OCI-LY7 (cell line): Measurements from ENCODE around the gene LSS. TPM values are rescaled to one million over a fixed set of nuclear protein-coding genes. Genes with fewer than 3 reads are reported as not detected.
A peak's percentile ranks its signal among the peaks of the same experiment; 100 is the strongest.

Experiments used
- BruUV-seq: library from RNA; stranded (reverse); fragments of 400-500 nt; replicated peaks from 2 replicates; lab custom pipeline; 2021; lab: Mats Ljungman, UMichigan
- CTCF ChIA-PET: fragments of 300-600 bp; sonication (Branson Sonifier 250); formaldehyde crosslinking; loops from one replicate; lab custom pipeline; 2022; ENCODE audit warnings: antibody characterized with exemption; ENCODE audit not compliant: unreplicated experiment; lab: Charles Lee
- POLR2A ChIA-PET: fragments of 300-600 bp; sonication (Branson Sonifier 250); formaldehyde crosslinking; loops from one replicate; lab custom pipeline; 2022; ENCODE audit warnings: antibody characterized with exemption; lab: Charles Lee
- DNase-seq: peaks from one replicate; pipeline ENCODE4 v3.0.0-alpha.2; 2015; ENCODE audit warnings: low spot score
- H2AFZ ChIP-seq: fragments of 200-600 bp; sonication (generic), shearing (Covaris generic); 2 replicates; pipeline ENCODE4 v1.6.1; 2014; ENCODE audit warnings: mild to moderate bottlenecking, antibody characterized with exemption, low read length, moderate library complexity
- H3K27ac ChIP-seq: fragments of 200-600 bp; sonication (generic); 2 replicates; pipeline ENCODE4 v1.5.1; 2014; ENCODE audit warnings: mixed run types, low read depth, mild to moderate bottlenecking, moderate library complexity, low read length, inconsistent platforms; ENCODE audit not compliant: poor library complexity, severe bottlenecking
- H3K36me3 ChIP-seq: fragments of 200-600 bp; sonication (generic); 2 replicates; pipeline ENCODE4 v1.6.1; 2014; ENCODE audit warnings: mild to moderate bottlenecking, antibody characterized with exemption, low read length, moderate library complexity, mixed read lengths; ENCODE audit not compliant: insufficient read depth
- H3K4me1 ChIP-seq: fragments of 200-600 bp; sonication (generic); 2 replicates; pipeline ENCODE4 v1.5.1; 2014; ENCODE audit warnings: mild to moderate bottlenecking, low read length; ENCODE audit not compliant: insufficient read depth, poor library complexity, severe bottlenecking
- H3K4me2 ChIP-seq: fragments of 200-600 bp; sonication (generic); 2 replicates; pipeline ENCODE4 v1.6.1; 2014; ENCODE audit warnings: mild to moderate bottlenecking, low read length
- H3K4me3 ChIP-seq: fragments of 200-600 bp; sonication (generic); 2 replicates; pipeline ENCODE4 v1.5.1; 2014; ENCODE audit warnings: mild to moderate bottlenecking, low read depth, low read length; ENCODE audit not compliant: poor library complexity, severe bottlenecking
- H3K79me2 ChIP-seq: fragments of 200-600 bp; sonication (generic); 2 replicates; pipeline ENCODE4 v1.6.1; 2016; ENCODE audit warnings: low read depth, mild to moderate bottlenecking, low read length, moderate library complexity, mixed read lengths; ENCODE audit not compliant: insufficient read depth
- H3K9me2 ChIP-seq: fragments of 200-600 bp; sonication (generic); 2 replicates; pipeline ENCODE4 v1.6.1; 2016; ENCODE audit warnings: mild to moderate bottlenecking, low read length, mixed read lengths; ENCODE audit not compliant: insufficient read depth
- H3K9me3 ChIP-seq: fragments of 200-600 bp; sonication (generic); 2 replicates; pipeline ENCODE4 v1.6.1; 2014; ENCODE audit warnings: mild to moderate bottlenecking, mixed run types, low read length, mixed read lengths
- H4K20me1 ChIP-seq: fragments of 200-600 bp; sonication (generic); 2 replicates; pipeline ENCODE4 v1.6.1; 2014; ENCODE audit warnings: mild to moderate bottlenecking, antibody characterized with exemption, low read length, moderate library complexity, mixed read lengths; ENCODE audit not compliant: insufficient read depth
- EZH2phosphoT487 ChIP-seq: fragments of 200-600 bp; sonication (generic); IDR thresholded peaks from 2 replicates; pipeline ENCODE4 v1.6.1; 2018; ENCODE audit warnings: low read depth, borderline replicate concordance, mild to moderate bottlenecking, mixed run types, antibody characterized with exemption, low read length, moderate library complexity, mixed read lengths
- intact Hi-C: fragments of 100-400 bp; cut with micrococcal nuclease; formaldehyde crosslinking; loops from one replicate; pipeline ENCODE4 v1.10.0; 2022; ENCODE audit not compliant: unreplicated experiment
- total RNA-seq, 2 experiments: library from RNA; depleted of rRNA in 1 of 2; stranded (reverse); fragments of >200 nt in 1 of 2; shearing (Covaris generic) in 1 of 2; gene quantifications; 2 replicates each; pipeline ENCODE4 v1.2.3, GENCODE V29; 2014 to 2022
- TF ChIP-seq, protein P1 (sequence below): fragments of 200-600 bp; sonication (generic); conservative IDR thresholded peaks from 2 replicates; pipeline ENCODE4 v1.5.1; 2014; ENCODE audit warnings: mild to moderate bottlenecking, antibody characterized with exemption, low read length, moderate library complexity, mixed read lengths

The LSS gene
- total RNA-seq, 2 experiments from 2014 or later, result 45.4 to 137 TPM

- Histone ChIP-seq H3K9me2 (no peaks in the 10 kb centered on the region), H3K79me2 (peaks cover 35% of the 10 kb centered on the region; the same call in 1 of the 2 replicates), H3K4me3 (peak overlapping the region; percentile 79), H2AFZ (no peak overlapping the region), H3K36me3 (peaks cover 48% of the 10 kb centered on the region), H3K9me3 (no peaks in the 10 kb centered on the region), H4K20me1 (0 out of 2 replicates have a peak, but pooled peaks cover 11% of the 10 kb centered on the region), H3K4me1 (peaks cover 29% of the 10 kb centered on the region), H3K27ac (no peak overlapping the region), H3K4me2 (peak overlapping the region; percentile 80)
- intact Hi-C loops, result loop anchor here (2.0 to 5.0 kb wide), 2 partner anchors 57 to 93 kb away; partner anchors contain the start of genes C21orf58, MCM3AP and YBEY
- DNase-seq, result no peak
- POLR2A ChIA-PET, result interaction anchor here (0.6 to 0.7 kb wide), 2 partner anchors 52 to 705 kb away, joined by 3 to 10 read pairs; no protein-coding TSS in a partner anchor
- CTCF ChIA-PET, result no interaction called here
- TF ChIP-seq, protein P1, sequence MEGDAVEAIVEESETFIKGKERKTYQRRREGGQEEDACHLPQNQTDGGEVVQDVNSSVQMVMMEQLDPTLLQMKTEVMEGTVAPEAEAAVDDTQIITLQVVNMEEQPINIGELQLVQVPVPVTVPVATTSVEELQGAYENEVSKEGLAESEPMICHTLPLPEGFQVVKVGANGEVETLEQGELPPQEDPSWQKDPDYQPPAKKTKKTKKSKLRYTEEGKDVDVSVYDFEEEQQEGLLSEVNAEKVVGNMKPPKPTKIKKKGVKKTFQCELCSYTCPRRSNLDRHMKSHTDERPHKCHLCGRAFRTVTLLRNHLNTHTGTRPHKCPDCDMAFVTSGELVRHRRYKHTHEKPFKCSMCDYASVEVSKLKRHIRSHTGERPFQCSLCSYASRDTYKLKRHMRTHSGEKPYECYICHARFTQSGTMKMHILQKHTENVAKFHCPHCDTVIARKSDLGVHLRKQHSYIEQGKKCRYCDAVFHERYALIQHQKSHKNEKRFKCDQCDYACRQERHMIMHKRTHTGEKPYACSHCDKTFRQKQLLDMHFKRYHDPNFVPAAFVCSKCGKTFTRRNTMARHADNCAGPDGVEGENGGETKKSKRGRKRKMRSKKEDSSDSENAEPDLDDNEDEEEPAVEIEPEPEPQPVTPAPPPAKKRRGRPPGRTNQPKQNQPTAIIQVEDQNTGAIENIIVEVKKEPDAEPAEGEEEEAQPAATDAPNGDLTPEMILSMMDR, result no peak
- TF ChIP-seq EZH2phosphoT487, result no peak
- no TSS peak for BruUV-seq
Observed at GRCh38 chr21:46229923-46230260, 1.3 kb upstream of the LSS start.

DNA sequence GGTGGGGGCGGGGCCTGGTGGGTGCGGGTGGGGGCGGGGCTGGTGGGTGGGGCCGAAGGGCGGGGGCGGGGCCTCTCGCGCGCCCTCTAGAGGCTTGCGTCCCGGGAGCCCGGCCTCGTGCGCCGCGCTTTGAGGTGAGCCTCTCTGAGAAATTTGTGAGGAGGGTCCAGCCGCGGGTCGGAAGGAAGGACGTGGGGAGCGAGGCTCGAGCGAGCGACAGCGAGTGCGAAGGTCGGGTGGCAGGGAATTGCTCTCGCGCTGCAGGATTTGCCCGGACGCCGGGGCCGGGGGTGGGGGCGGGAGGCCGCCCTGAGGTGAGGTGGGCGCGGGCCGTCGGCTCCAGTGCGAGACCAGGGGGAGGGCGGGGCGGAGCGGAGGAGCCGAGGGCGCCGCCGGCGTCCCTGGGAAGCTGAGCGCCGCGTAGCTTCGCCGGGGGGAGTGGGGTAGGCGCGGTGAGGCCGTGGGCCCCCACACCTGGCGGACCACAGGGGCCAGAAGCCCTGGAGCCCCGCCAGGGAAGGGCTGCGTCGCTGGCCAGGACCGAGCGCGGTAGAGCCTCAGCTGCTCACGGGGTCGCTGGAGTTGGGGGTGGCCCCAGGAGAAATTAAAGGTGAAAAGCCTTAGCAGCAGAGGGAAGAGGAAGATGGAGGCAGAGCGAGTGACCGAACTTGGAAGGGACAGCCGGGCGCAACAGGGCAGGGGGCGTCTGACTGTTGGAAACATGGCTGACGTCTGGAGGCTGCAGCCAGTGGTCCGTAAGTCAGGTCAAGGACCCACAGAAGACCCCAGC, 754 bp upstream of the LSS start:
- H3K4me1 ChIP-seq, result peaks cover 29% of the 10 kb centered on the region

More for the DNA sequence above, 754 bp upstream of the LSS start:
- Histone ChIP-seq H2AFZ (peak overlapping the region; percentile 67; the same call in 1 of the 2 replicates), H3K4me2 (peak overlapping the region; percentile 80), H3K36me3 (peaks cover 42% of the 10 kb centered on the region), H4K20me1 (0 out of 2 replicates have a peak, but pooled peaks cover 11% of the 10 kb centered on the region), H3K9me3 (no peaks in the 10 kb centered on the region), H3K9me2 (no peaks in the 10 kb centered on the region), H3K79me2 (peaks cover 35% of the 10 kb centered on the region; the same call in 1 of the 2 replicates), H3K4me3 (peak overlapping the region; percentile 79), H3K27ac (peak overlapping the region; percentile 29)
- TF ChIP-seq, protein P1, result peak; percentile 64
- no peak for TF ChIP-seq EZH2phosphoT487
- no peak for DNase-seq
- POLR2A ChIA-PET, result interaction anchor here (0.6 kb wide), 1 partner anchor 51 kb away, joined by 10 read pairs; no protein-coding TSS in a partner anchor
- no TSS peak for BruUV-seq
- CTCF ChIA-PET, result no interaction called here
- intact Hi-C loops, result loop anchor here (2.0 to 5.0 kb wide), 2 partner anchors 58 to 93 kb away; partner anchors contain the start of genes C21orf58, MCM3AP and YBEY
